Smooth muscle cell (in vitro differentiated cells): Measurements from ENCODE around the gene LRRC41. TPM values are rescaled to one million over a fixed set of nuclear protein-coding genes. Genes with fewer than 3 reads are reported as not detected.
"Not testable (repeated sequence)": the region's sequence is repeated elsewhere in the genome, so short reads cannot be mapped to it uniquely, and the experiment has no call there.

Experiments
- DNase-seq: peaks from one replicate; lab custom pipeline; 2025; ENCODE audit not compliant: unreplicated experiment; lab: John Stamatoyannopoulos, UW
- H2AFZ ChIP-seq: fragments of 200-600 bp; sonication (generic); 2 replicates; pipeline ENCODE4 v1.6.0; 2016; ENCODE audit warnings: antibody characterized with exemption, low read depth, mild to moderate bottlenecking
- H3F3A ChIP-seq: fragments of 200-600 bp; sonication (generic); 2 replicates; pipeline ENCODE4 v1.6.0; 2017; ENCODE audit warnings: antibody characterized with exemption, low read depth
- H3K27ac ChIP-seq: fragments of 200-600 bp; sonication (generic); 2 replicates; pipeline ENCODE4 v1.5.1; 2016; ENCODE audit warnings: low read depth, mild to moderate bottlenecking
- H3K27me3 ChIP-seq: fragments of 200-600 bp; sonication (generic); 2 replicates; pipeline ENCODE4 v1.6.1; 2016; ENCODE audit warnings: low read depth, mild to moderate bottlenecking
- H3K36me3 ChIP-seq: fragments of 200-600 bp; sonication (generic); 2 replicates; pipeline ENCODE4 v1.5.1; 2016; ENCODE audit warnings: low read depth
- H3K4me1 ChIP-seq: fragments of 200-600 bp; sonication (generic); 2 replicates; pipeline ENCODE4 v1.5.1; 2016; ENCODE audit warnings: low read depth
- H3K4me2 ChIP-seq: fragments of 200-600 bp; sonication (generic); 2 replicates; pipeline ENCODE4 v1.6.0; 2016; ENCODE audit warnings: mild to moderate bottlenecking
- H3K4me3 ChIP-seq: fragments of 200-600 bp; sonication (generic); 2 replicates; pipeline ENCODE4 v1.5.1; 2016; ENCODE audit warnings: mild to moderate bottlenecking
- H3K79me2 ChIP-seq: fragments of 200-600 bp; sonication (generic); 2 replicates; pipeline ENCODE4 v1.6.0; 2016; ENCODE audit warnings: low read depth, mild to moderate bottlenecking
- H3K9ac ChIP-seq: fragments of 200-600 bp; sonication (generic); 2 replicates; pipeline ENCODE4 v1.6.0; 2016; ENCODE audit warnings: low read depth
- H3K9me3 ChIP-seq: fragments of 200-600 bp; sonication (generic); replicated peaks from 2 replicates; pipeline ENCODE4 v1.5.1; 2016; ENCODE audit warnings: low read depth
- H4K20me1 ChIP-seq: fragments of 200-600 bp; sonication (generic); 2 replicates; pipeline ENCODE4 v1.6.0; 2016; ENCODE audit warnings: low read depth
- CTCF ChIP-seq: fragments of 200-600 bp; sonication (generic); IDR thresholded peaks from 2 replicates; pipeline ENCODE4 v1.5.1; 2017; ENCODE audit warnings: borderline replicate concordance, mild to moderate bottlenecking, antibody characterized with exemption; ENCODE audit not compliant: insufficient read depth, poor library complexity, severe bottlenecking
- WGBS: methylation state at CpG from one replicate; pipeline ENCODE4 v1.1.7; 2016; ENCODE audit warnings: low lambda C conversion rate; 5-methylcytosine and 5-hydroxymethylcytosine counted together
- polyA plus RNA-seq: library from polyadenylated mRNA; unstranded; fragments of >200 nt; fragmentation: Nextera tagmentation; extraction: Ambion mirVana; gene quantifications from 2 replicates; pipeline ENCODE4 v1.2.1, GENCODE V29; 2016
- total RNA-seq: library from RNA; depleted of rRNA; stranded (reverse); fragments of >200 nt; gene quantifications from 2 replicates; pipeline ENCODE4 v1.2.3, GENCODE V29; 2014

Gene LRRC41
- total and polyA plus RNA-seq, 2 experiments from 2014 or later = 105 to 118 TPM

GRCh38 chr1:46246548-46247435, 56.6 kb downstream of the LRRC41 start:
- peaks cover 7% of the 10 kb centered on the region for H3K79me2 ChIP-seq
- H3K27me3 ChIP-seq = no peaks in the 10 kb centered on the region
- H3K4me2 ChIP-seq = peak overlapping the region; percentile 90
- peak overlapping the region; percentile 82 for H3K9ac ChIP-seq
- H3K27ac ChIP-seq = peak overlapping the region; percentile 77
- H4K20me1 ChIP-seq = no peaks in the 10 kb centered on the region
- H3K4me3 ChIP-seq = peak overlapping the region; percentile 64
- peak; percentile 72 for DNase-seq
- H3K4me1 ChIP-seq = peaks cover 9% of the 10 kb centered on the region
- H3F3A ChIP-seq = no peaks in the 10 kb centered on the region
- 11% methylated on average over 18 of the region's 35 CpGs for WGBS
- peak overlapping the region; percentile 58 for H2AFZ ChIP-seq
- H3K9me3 ChIP-seq = no peaks in the 10 kb centered on the region
- no peaks in the 10 kb centered on the region for H3K36me3 ChIP-seq
- no peak for TF ChIP-seq CTCF

GRCh38 chr1:46246136-46246535, 57.3 kb downstream of the LRRC41 start:
- Histone ChIP-seq H3K4me2 (peak overlapping the region; percentile 90), H3K4me3 (peak overlapping the region; percentile 64), H3K27ac (peak overlapping the region; percentile 77)
- not testable (repeated sequence) for H3F3A ChIP-seq, DNase-seq, H4K20me1 ChIP-seq, H3K27me3 ChIP-seq, H2AFZ ChIP-seq, H3K9me3 ChIP-seq, H3K9ac ChIP-seq, H3K79me2 ChIP-seq, H3K36me3 ChIP-seq, H3K4me1 ChIP-seq
- 96% methylated on average over 17 of the region's 17 CpGs for WGBS

GRCh38 chr1:46244656-46245371, 58.6 kb downstream of the LRRC41 start:
- WGBS = 85% methylated on average over 3 of the region's 3 CpGs
- peaks cover 9% of the 10 kb centered on the region for H3K4me1 ChIP-seq
- no peak overlapping the region for H2AFZ ChIP-seq
- peak; percentile 25 for TF ChIP-seq CTCF
- no peak overlapping the region for H3K4me3 ChIP-seq
- DNase-seq = no peak
- no peaks in the 10 kb centered on the region for H3K27me3 ChIP-seq
- H3F3A ChIP-seq = no peaks in the 10 kb centered on the region
- no peak overlapping the region for H3K9ac ChIP-seq
- H3K4me2 ChIP-seq = no peak overlapping the region
- no peak overlapping the region for H3K27ac ChIP-seq
- H4K20me1 ChIP-seq = no peaks in the 10 kb centered on the region
- no peaks in the 10 kb centered on the region for H3K36me3 ChIP-seq
- no peaks in the 10 kb centered on the region for H3K9me3 ChIP-seq
- peaks cover 7% of the 10 kb centered on the region for H3K79me2 ChIP-seq

- not testable (repeated sequence) for H3K4me2 ChIP-seq, H3K36me3 ChIP-seq, H4K20me1 ChIP-seq, H3K9ac ChIP-seq, H3K9me3 ChIP-seq, DNase-seq, H2AFZ ChIP-seq, H3K27ac ChIP-seq, H3K79me2 ChIP-seq, H3F3A ChIP-seq, H3K4me3 ChIP-seq, H3K4me1 ChIP-seq, H3K27me3 ChIP-seq
- 92% methylated on average over 3 of the region's 3 CpGs for WGBS
Observed at GRCh38 chr1:46243831-46244230, 59.6 kb downstream of the LRRC41 start.
